Measurements from ENCODE around the gene WT1.

DNA sequence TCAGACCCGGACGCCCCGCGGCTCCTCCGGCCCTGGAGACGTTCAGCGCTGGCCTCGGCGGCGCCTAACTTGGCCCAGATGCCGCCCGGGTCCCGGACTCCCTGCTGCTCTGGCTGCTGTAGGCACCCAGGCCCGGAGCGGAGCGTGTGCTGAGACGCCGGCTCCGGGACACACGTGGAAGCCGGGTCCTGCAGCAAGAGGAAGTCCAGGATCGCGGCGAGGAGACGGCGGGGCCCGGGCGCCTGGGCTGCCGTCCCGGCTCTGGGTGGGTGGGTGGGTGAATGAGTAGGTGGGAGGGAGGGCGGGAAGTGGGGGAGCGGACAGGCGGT is 223 bp downstream of the WT1 start:
- no peak for TF ChIP-seq POLR2A (IDR thresholded peaks at IDR 0.05; ENCODE audit: control extremely low read depth in 1 of 2, low read depth in 2 of 2, low read length in 2 of 2)
- TF ChIP-seq, protein P1, sequence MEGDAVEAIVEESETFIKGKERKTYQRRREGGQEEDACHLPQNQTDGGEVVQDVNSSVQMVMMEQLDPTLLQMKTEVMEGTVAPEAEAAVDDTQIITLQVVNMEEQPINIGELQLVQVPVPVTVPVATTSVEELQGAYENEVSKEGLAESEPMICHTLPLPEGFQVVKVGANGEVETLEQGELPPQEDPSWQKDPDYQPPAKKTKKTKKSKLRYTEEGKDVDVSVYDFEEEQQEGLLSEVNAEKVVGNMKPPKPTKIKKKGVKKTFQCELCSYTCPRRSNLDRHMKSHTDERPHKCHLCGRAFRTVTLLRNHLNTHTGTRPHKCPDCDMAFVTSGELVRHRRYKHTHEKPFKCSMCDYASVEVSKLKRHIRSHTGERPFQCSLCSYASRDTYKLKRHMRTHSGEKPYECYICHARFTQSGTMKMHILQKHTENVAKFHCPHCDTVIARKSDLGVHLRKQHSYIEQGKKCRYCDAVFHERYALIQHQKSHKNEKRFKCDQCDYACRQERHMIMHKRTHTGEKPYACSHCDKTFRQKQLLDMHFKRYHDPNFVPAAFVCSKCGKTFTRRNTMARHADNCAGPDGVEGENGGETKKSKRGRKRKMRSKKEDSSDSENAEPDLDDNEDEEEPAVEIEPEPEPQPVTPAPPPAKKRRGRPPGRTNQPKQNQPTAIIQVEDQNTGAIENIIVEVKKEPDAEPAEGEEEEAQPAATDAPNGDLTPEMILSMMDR (IDR thresholded peaks at IDR 0.05; ENCODE audit: control extremely low read depth in 1 of 3, insufficient read depth in 1 of 3, low read depth in 1 of 3, low read length in 3 of 3): no peak
- TF ChIP-seq TAF1 (IDR thresholded peaks at IDR 0.05; ENCODE audit: low read depth, low read length): no peak
- no peak for TF ChIP-seq KDM1A (IDR thresholded peaks at IDR 0.05; ENCODE audit: borderline replicate concordance, low read length)
- no peak for TF ChIP-seq SUZ12 (IDR thresholded peaks at IDR 0.05; ENCODE audit: low read length)
- no peak for TF ChIP-seq SRF (IDR thresholded peaks at IDR 0.05; ENCODE audit: low read depth, low read length)
- no peak for TF ChIP-seq CREB1 (IDR thresholded peaks at IDR 0.05)
- no peak for TF ChIP-seq RBBP5 (IDR thresholded peaks at IDR 0.05; ENCODE audit: borderline replicate concordance, low read depth, low read length)
- no peak for TF ChIP-seq CHD2 (IDR thresholded peaks at IDR 0.05; ENCODE audit: low read length)

Measured in H1 (cell line).